ENCODE results near the gene L3MBTL4.

GRCh38 chr18:5951515-5952091 lies 463.1 kb downstream of the L3MBTL4 start:
- TF ChIP-seq CTCF (IDR thresholded peaks at IDR 0.05) (no peak), POLR2AphosphoS5 (IDR thresholded peaks at IDR 0.05) (no peak)

Data from sigmoid colon (tissue), 4 donors.